ENCODE data around the gene KDM4F.

GRCh38 chr11:95081010-95081409, 31.8 kb downstream of the KDM4F start:
- no peak for TF ChIP-seq MAX (IDR thresholded peaks at IDR 0.05)
- TF ChIP-seq CTCF (IDR thresholded peaks at IDR 0.05; ENCODE audit: low read depth, low read length, missing input control): no peak
- TF ChIP-seq SP1 (IDR thresholded peaks at IDR 0.05): no peak
